Neural cell (in vitro differentiated cells): Measurements from ENCODE around the gene PFDN2. TPM values are rescaled to one million over a fixed set of nuclear protein-coding genes. Genes with fewer than 3 reads are reported as not detected.

Experiments
- H2AFZ ChIP-seq: fragments of 200-600, 300-800 bp; sonication (generic), shearing (Covaris generic); 2 replicates; pipeline ENCODE4 v1.6.0; 2014; ENCODE audit warnings: low read depth, mild to moderate bottlenecking, antibody characterized with exemption, low read length, moderate library complexity
- H3F3A ChIP-seq: fragments of 200-600 bp; shearing (Covaris generic); 2 replicates; pipeline ENCODE4 v1.6.1; 2016; ENCODE audit warnings: mild to moderate bottlenecking, moderate library complexity, mixed read lengths, antibody characterized with exemption, low read length; ENCODE audit not compliant: insufficient read depth, poor library complexity, severe bottlenecking
- H3K27ac ChIP-seq: fragments of 200-600, 300-800 bp; sonication (generic), shearing (Covaris generic); 2 replicates; pipeline ENCODE4 v1.5.1; 2014; ENCODE audit warnings: mild to moderate bottlenecking, low read length, moderate library complexity
- H3K27me3 ChIP-seq: fragments of 300-800, 200-600 bp; sonication (generic), shearing (Covaris generic); 2 replicates; pipeline ENCODE4 v1.6.0; 2014; ENCODE audit warnings: mild to moderate bottlenecking, low read depth, low read length, moderate library complexity; ENCODE audit not compliant: insufficient read depth
- H3K36me3 ChIP-seq: fragments of 300-800, 200-600 bp; sonication (generic), shearing (Covaris generic); 2 replicates; pipeline ENCODE4 v1.5.1; 2014; ENCODE audit warnings: mild to moderate bottlenecking, antibody characterized with exemption, low read length, moderate library complexity; ENCODE audit not compliant: insufficient read depth
- H3K4me2 ChIP-seq: fragments of 300-800, 200-600 bp; sonication (generic), shearing (Covaris generic); 2 replicates; pipeline ENCODE4 v1.6.0; 2014; ENCODE audit warnings: mild to moderate bottlenecking, low read length
- H3K4me3 ChIP-seq: fragments of 300-800, 200-600 bp; sonication (generic), shearing (Covaris generic); 2 replicates; pipeline ENCODE4 v1.5.1; 2014; ENCODE audit warnings: mild to moderate bottlenecking, low read length, moderate library complexity
- H3K79me2 ChIP-seq: fragments of 200-600 bp; shearing (Covaris generic); replicated peaks from 2 replicates; pipeline ENCODE4 v1.6.0; 2014; ENCODE audit warnings: mild to moderate bottlenecking, low read length, moderate library complexity; ENCODE audit not compliant: insufficient read depth
- H3K9ac ChIP-seq: fragments of 300-800, 200-600 bp; sonication (generic), shearing (Covaris generic); 2 replicates; pipeline ENCODE4 v1.6.1; 2016; ENCODE audit warnings: mild to moderate bottlenecking, low read length, mixed read lengths
- H3K9me2 ChIP-seq: fragments of 200-600 bp; shearing (Covaris generic); 2 replicates; pipeline ENCODE4 v1.6.1; 2016; ENCODE audit warnings: mild to moderate bottlenecking, low read length, mixed read lengths; ENCODE audit not compliant: insufficient read depth
- H3K9me3 ChIP-seq: fragments of 200-600, 300-800 bp; sonication (generic), shearing (Covaris generic); 2 replicates; pipeline ENCODE4 v1.6.1; 2016; ENCODE audit warnings: mild to moderate bottlenecking, mixed run types, low read length, moderate library complexity, mixed read lengths
- H4K20me1 ChIP-seq: fragments of 200-600 bp; shearing (Covaris generic); 2 replicates; pipeline ENCODE4 v1.6.1; 2016; ENCODE audit warnings: mild to moderate bottlenecking, mixed run types; ENCODE audit not compliant: insufficient read depth
- CTCF ChIP-seq: fragments of 450-650 bp; IDR thresholded peaks from 2 replicates; pipeline ENCODE4 v1.5.1; 2014; ENCODE audit warnings: antibody characterized with exemption, mild to moderate bottlenecking, moderate library complexity; ENCODE audit not compliant: poor library complexity, severe bottlenecking
- EP300 ChIP-seq: fragments of 450-650 bp; conservative IDR thresholded peaks from 2 replicates; pipeline ENCODE4 v1.6.1; 2014; ENCODE audit warnings: antibody characterized with exemption, mild to moderate bottlenecking, moderate library complexity; ENCODE audit not compliant: poor library complexity, severe bottlenecking
- EZH2 ChIP-seq: fragments of 200-600, 300-800 bp; shearing (Covaris generic), sonication (generic); IDR thresholded peaks from 2 replicates; pipeline ENCODE4 v1.6.1; 2014; ENCODE audit warnings: antibody characterized with exemption, low read length, borderline replicate concordance, mild to moderate bottlenecking; ENCODE audit not compliant: insufficient read depth, poor library complexity, severe bottlenecking
- MXI1 ChIP-seq: fragments of 450-650 bp; conservative IDR thresholded peaks from 2 replicates; pipeline ENCODE4 v1.6.1; 2014; ENCODE audit warnings: antibody characterized with exemption, mild to moderate bottlenecking; ENCODE audit not compliant: poor library complexity, severe bottlenecking
- POLR2AphosphoS5 ChIP-seq: IDR thresholded peaks from 2 replicates; pipeline ENCODE4 v1.6.1; 2012
- RAD21 ChIP-seq: fragments of 450-650 bp; conservative IDR thresholded peaks from 2 replicates; pipeline ENCODE4 v1.6.1; 2014; ENCODE audit warnings: antibody characterized with exemption, mild to moderate bottlenecking, moderate library complexity
- REST ChIP-seq: IDR thresholded peaks from 2 replicates; pipeline ENCODE4 v1.6.1; 2012; ENCODE audit warnings: borderline replicate concordance
- SMC3 ChIP-seq: fragments of 450-650 bp; conservative IDR thresholded peaks from 2 replicates; pipeline ENCODE4 v1.6.1; 2014; ENCODE audit warnings: antibody characterized with exemption, mild to moderate bottlenecking, moderate library complexity; ENCODE audit not compliant: poor library complexity
- TAF1 ChIP-seq: IDR thresholded peaks from 2 replicates; pipeline ENCODE4 v1.6.1; 2012; ENCODE audit warnings: low read depth
- polyA plus RNA-seq: library from polyadenylated mRNA; depleted of rRNA; stranded (reverse); fragments of >200 nt; gene quantifications from 2 replicates; pipeline ENCODE4 v1.2.3, GENCODE V29; 2014

PFDN2 gene
- polyA plus RNA-seq, 1 donor from 2014 or later = 193 TPM

GRCh38 chr1:161090617-161091016 is 27.2 kb downstream of the PFDN2 start:
- Histone ChIP-seq H2AFZ (no peak overlapping the region), H3K4me2 (no peak overlapping the region), H3K27me3 (no peaks in the 10 kb centered on the region), H3K27ac (no peak overlapping the region), H3K36me3 (no peaks in the 10 kb centered on the region), H3K4me3 (no peak overlapping the region), H3K9me3 (no peaks in the 10 kb centered on the region), H3K9me2 (no peaks in the 10 kb centered on the region), H3K79me2 (no peaks in the 10 kb centered on the region), H3F3A (no peaks in the 10 kb centered on the region), H4K20me1 (no peaks in the 10 kb centered on the region), H3K9ac (no peak overlapping the region)
- TF ChIP-seq CTCF (no peak), SMC3 (no peak), POLR2AphosphoS5 (no peak), MXI1 (no peak), TAF1 (no peak), EZH2 (no peak), RAD21 (no peak), REST (no peak), EP300 (no peak)

GRCh38 chr1:161089938-161090337 is 27.9 kb downstream of the PFDN2 start:
- H2AFZ ChIP-seq = no peak overlapping the region
- TF ChIP-seq CTCF = no peak
- TF ChIP-seq EP300 = no peak
- no peak for TF ChIP-seq EZH2
- no peak for TF ChIP-seq MXI1
- TF ChIP-seq POLR2AphosphoS5 = no peak
- TF ChIP-seq REST = no peak
- no peak for TF ChIP-seq TAF1
- no peak for TF ChIP-seq SMC3
- no peak for TF ChIP-seq RAD21
- H3K9me2 ChIP-seq = no peaks in the 10 kb centered on the region
- no peak overlapping the region for H3K4me3 ChIP-seq
- H3K27ac ChIP-seq = no peak overlapping the region
- no peaks in the 10 kb centered on the region for H3K27me3 ChIP-seq
- H3K4me2 ChIP-seq = no peak overlapping the region
- H3K79me2 ChIP-seq = no peaks in the 10 kb centered on the region
- H3K36me3 ChIP-seq = no peaks in the 10 kb centered on the region
- no peaks in the 10 kb centered on the region for H3F3A ChIP-seq
- H3K9me3 ChIP-seq = no peaks in the 10 kb centered on the region
- H3K9ac ChIP-seq = no peak overlapping the region
- H4K20me1 ChIP-seq = no peaks in the 10 kb centered on the region
